HepG2 (cell line): ENCODE measurements around the gene THSD1. TPM values are rescaled to one million over a fixed set of nuclear protein-coding genes. Genes with fewer than 3 reads are reported as not detected.

Experiments
- ARHGAP35 ChIP-seq: sonication (generic); formaldehyde crosslinking; IDR thresholded peaks from 2 replicates; pipeline ENCODE4 v1.9.0; 2022; ENCODE audit warnings: mild to moderate bottlenecking, inconsistent platforms, moderate library complexity, missing genetic modification reagents, borderline replicate concordance
- BHLHE40 ChIP-seq: IDR thresholded peaks from 2 replicates; pipeline ENCODE4 v1.6.1; 2011; ENCODE audit warnings: low read length, improper control_type of control experiment
- NONO ChIP-seq, 2 experiments: fragments of 450-650 bp in 1 of 2; sonication (generic) in 1 of 2; formaldehyde crosslinking in 1 of 2; IDR thresholded peaks in 1 of 2; conservative IDR thresholded peaks in 1 of 2; 2 replicates each; pipeline versions ENCODE4 v1.6.1 to v1.8.0; 2017 to 2022; ENCODE audit warnings: mild to moderate bottlenecking in 1 of 2, missing genetic modification reagents in 1 of 2, moderate library complexity in 1 of 2
- PCBP1 ChIP-seq: fragments of 200-400 bp; formaldehyde crosslinking; IDR thresholded peaks from 2 replicates; pipeline ENCODE4 v1.6.1; 2017; ENCODE audit warnings: mild to moderate bottlenecking, low read depth, low read length, borderline replicate concordance
- RARA ChIP-seq: IDR thresholded peaks from 2 replicates; pipeline ENCODE4 v1.6.1; 2016; ENCODE audit warnings: missing genetic modification reagents, missing compliant biosample characterization
- SKI ChIP-seq: fragments of 450-650 bp; IDR thresholded peaks from one replicate; pipeline ENCODE4 v1.6.1; 2018; ENCODE audit warnings: mild to moderate bottlenecking; ENCODE audit not compliant: partially characterized antibody
- SMAD3 ChIP-seq: sonication (generic); formaldehyde crosslinking; IDR thresholded peaks from 2 replicates; pipeline ENCODE4 v1.4.0; 2020; ENCODE audit warnings: missing genetic modification reagents
- TOE1 ChIP-seq: sonication (generic); formaldehyde crosslinking; IDR thresholded peaks from 2 replicates; pipeline ENCODE4 v1.4.0; 2020; ENCODE audit warnings: mild to moderate bottlenecking, missing genetic modification reagents
- TRIM24 ChIP-seq: sonication (generic); formaldehyde crosslinking; IDR thresholded peaks from 2 replicates; pipeline ENCODE4 v1.8.0; 2022; ENCODE audit warnings: mild to moderate bottlenecking, missing genetic modification reagents
- WIZ ChIP-seq: sonication (generic); formaldehyde crosslinking; IDR thresholded peaks from 2 replicates; pipeline ENCODE4 v1.5.1; 2020; ENCODE audit warnings: mild to moderate bottlenecking, missing genetic modification reagents
- ZSCAN21 ChIP-seq: sonication (generic); formaldehyde crosslinking; IDR thresholded peaks from 2 replicates; pipeline ENCODE4 v1.8.0; 2022; ENCODE audit warnings: mild to moderate bottlenecking, missing genetic modification reagents, moderate library complexity, borderline replicate concordance
- polyA plus RNA-seq, 8 experiments: library from polyadenylated mRNA; depleted of rRNA in 3 of 8; stranded (reverse) in 7 of 8; unstranded in 1 of 8; fragments of >200 nt; fragmentation: Illumina TruSeq in 4 of 8; extraction: Trizol in 4 of 8; gene quantifications; 2 replicates each; pipeline versions ENCODE4 v1.2.1 to v1.2.3, GENCODE V29; 2011 to 2016; ENCODE audit warnings: low read depth in 4 of 8, missing spikeins in 1 of 8, mixed read lengths in 1 of 8; ENCODE audit not compliant: insufficient read depth in 1 of 8
- total RNA-seq, 5 experiments: library from RNA; depleted of rRNA; stranded (reverse); fragments of >200 nt; fragmentation: Illumina TruSeq; extraction: Trizol; gene quantifications; 2 replicates each; pipeline ENCODE4 v1.2.3, GENCODE V29; 2016; ENCODE audit warnings: low read depth in 1 of 5
- TF ChIP-seq, protein P1 (sequence below): sonication (generic); formaldehyde crosslinking; IDR thresholded peaks from 2 replicates; pipeline ENCODE4 v1.8.1; 2022; ENCODE audit warnings: low read depth, mild to moderate bottlenecking, missing genetic modification reagents
- TF ChIP-seq, protein P2 (sequence below): sonication (generic); formaldehyde crosslinking; IDR thresholded peaks from 2 replicates; pipeline ENCODE4 v1.4.0; 2020; ENCODE audit warnings: missing genetic modification reagents, borderline replicate concordance
- TF ChIP-seq, protein P3 (sequence below), 2 experiments: sonication (generic) in 1 of 2; formaldehyde crosslinking in 1 of 2; IDR thresholded peaks; 2 replicates each; pipeline versions ENCODE4 v1.6.1 to v1.9.0; 2014 to 2022; ENCODE audit warnings: antibody characterized with exemption in 1 of 2, borderline replicate concordance in 1 of 2, inconsistent platforms in 1 of 2, low read depth in 1 of 2, missing genetic modification reagents in 1 of 2
- TF ChIP-seq, protein P4 (sequence below): sonication (generic); formaldehyde crosslinking; IDR thresholded peaks from 2 replicates; pipeline ENCODE4 v1.8.0; 2022; ENCODE audit warnings: low read depth, missing genetic modification reagents
- TF ChIP-seq, protein P5 (sequence below): IDR thresholded peaks from 2 replicates; pipeline ENCODE4 v1.6.1; 2016; ENCODE audit warnings: low read depth, borderline replicate concordance

Gene THSD1
- total and polyA plus RNA-seq, 2 of the 13 experiments (the other 11 are each of a cell fraction or from before 2014, with no cell fraction given): 0.11 to 0.15 TPM

DNA sequence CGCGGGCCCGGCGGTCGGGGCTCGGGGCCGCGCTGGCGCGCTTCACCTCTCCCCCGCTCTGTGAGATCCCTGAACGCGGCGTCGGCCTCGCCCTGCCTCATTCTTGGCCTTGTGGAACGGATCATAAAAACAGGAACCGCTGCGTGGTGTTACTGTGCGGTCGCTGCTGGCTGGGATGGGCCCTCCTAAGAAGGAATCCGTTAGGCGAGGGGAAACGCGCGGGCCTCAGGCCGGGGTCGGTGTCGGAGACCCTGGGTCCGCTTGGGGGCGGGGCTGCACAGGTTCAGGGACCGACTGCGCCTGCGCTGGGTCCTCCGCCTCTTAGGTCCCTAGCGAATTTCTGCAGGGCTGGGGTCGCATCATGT, 49.7 kb upstream of the THSD1 start (continued):
- TF ChIP-seq, protein P1, sequence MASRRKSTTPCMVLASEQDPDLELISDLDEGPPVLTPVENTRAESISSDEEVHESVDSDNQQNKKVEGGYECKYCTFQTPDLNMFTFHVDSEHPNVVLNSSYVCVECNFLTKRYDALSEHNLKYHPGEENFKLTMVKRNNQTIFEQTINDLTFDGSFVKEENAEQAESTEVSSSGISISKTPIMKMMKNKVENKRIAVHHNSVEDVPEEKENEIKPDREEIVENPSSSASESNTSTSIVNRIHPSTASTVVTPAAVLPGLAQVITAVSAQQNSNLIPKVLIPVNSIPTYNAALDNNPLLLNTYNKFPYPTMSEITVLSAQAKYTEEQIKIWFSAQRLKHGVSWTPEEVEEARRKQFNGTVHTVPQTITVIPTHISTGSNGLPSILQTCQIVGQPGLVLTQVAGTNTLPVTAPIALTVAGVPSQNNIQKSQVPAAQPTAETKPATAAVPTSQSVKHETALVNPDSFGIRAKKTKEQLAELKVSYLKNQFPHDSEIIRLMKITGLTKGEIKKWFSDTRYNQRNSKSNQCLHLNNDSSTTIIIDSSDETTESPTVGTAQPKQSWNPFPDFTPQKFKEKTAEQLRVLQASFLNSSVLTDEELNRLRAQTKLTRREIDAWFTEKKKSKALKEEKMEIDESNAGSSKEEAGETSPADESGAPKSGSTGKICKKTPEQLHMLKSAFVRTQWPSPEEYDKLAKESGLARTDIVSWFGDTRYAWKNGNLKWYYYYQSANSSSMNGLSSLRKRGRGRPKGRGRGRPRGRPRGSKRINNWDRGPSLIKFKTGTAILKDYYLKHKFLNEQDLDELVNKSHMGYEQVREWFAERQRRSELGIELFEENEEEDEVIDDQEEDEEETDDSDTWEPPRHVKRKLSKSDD (CRISPR knock-in tag): no peak
- TF ChIP-seq, protein P2, sequence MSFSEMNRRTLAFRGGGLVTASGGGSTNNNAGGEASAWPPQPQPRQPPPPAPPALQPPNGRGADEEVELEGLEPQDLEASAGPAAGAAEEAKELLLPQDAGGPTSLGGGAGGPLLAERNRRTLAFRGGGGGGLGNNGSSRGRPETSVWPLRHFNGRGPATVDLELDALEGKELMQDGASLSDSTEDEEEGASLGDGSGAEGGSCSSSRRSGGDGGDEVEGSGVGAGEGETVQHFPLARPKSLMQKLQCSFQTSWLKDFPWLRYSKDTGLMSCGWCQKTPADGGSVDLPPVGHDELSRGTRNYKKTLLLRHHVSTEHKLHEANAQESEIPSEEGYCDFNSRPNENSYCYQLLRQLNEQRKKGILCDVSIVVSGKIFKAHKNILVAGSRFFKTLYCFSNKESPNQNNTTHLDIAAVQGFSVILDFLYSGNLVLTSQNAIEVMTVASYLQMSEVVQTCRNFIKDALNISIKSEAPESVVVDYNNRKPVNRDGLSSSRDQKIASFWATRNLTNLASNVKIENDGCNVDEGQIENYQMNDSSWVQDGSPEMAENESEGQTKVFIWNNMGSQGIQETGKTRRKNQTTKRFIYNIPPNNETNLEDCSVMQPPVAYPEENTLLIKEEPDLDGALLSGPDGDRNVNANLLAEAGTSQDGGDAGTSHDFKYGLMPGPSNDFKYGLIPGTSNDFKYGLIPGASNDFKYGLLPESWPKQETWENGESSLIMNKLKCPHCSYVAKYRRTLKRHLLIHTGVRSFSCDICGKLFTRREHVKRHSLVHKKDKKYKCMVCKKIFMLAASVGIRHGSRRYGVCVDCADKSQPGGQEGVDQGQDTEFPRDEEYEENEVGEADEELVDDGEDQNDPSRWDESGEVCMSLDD: peak; percentile 45; the same call in 1 of the 2 replicates
- TF ChIP-seq NONO (IDR thresholded peaks at IDR 0.05): no peak
- no peak; the same call in 1 of the 2 replicates for TF ChIP-seq NONO (CRISPR knock-in tag; conservative IDR thresholded peaks at IDR 0.05)
- no peak for TF ChIP-seq TOE1
- TF ChIP-seq RARA (CRISPR knock-in tag): no peak
- TF ChIP-seq WIZ (CRISPR knock-in tag): no peak
- no peak; the same call in 1 of the 2 replicates for TF ChIP-seq ZSCAN21
- TF ChIP-seq, protein P3, sequence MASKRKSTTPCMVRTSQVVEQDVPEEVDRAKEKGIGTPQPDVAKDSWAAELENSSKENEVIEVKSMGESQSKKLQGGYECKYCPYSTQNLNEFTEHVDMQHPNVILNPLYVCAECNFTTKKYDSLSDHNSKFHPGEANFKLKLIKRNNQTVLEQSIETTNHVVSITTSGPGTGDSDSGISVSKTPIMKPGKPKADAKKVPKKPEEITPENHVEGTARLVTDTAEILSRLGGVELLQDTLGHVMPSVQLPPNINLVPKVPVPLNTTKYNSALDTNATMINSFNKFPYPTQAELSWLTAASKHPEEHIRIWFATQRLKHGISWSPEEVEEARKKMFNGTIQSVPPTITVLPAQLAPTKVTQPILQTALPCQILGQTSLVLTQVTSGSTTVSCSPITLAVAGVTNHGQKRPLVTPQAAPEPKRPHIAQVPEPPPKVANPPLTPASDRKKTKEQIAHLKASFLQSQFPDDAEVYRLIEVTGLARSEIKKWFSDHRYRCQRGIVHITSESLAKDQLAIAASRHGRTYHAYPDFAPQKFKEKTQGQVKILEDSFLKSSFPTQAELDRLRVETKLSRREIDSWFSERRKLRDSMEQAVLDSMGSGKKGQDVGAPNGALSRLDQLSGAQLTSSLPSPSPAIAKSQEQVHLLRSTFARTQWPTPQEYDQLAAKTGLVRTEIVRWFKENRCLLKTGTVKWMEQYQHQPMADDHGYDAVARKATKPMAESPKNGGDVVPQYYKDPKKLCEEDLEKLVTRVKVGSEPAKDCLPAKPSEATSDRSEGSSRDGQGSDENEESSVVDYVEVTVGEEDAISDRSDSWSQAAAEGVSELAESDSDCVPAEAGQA (IDR thresholded peaks at IDR 0.05; ENCODE audit: low read depth): no peak
- TF ChIP-seq, protein P3 (CRISPR knock-in tag; IDR thresholded peaks at IDR 0.05; ENCODE audit: borderline replicate concordance): no peak
- TF ChIP-seq SMAD3: 0 out of 2 replicates have a peak, but pooled peaks have one; percentile 13
- TF ChIP-seq, protein P4, sequence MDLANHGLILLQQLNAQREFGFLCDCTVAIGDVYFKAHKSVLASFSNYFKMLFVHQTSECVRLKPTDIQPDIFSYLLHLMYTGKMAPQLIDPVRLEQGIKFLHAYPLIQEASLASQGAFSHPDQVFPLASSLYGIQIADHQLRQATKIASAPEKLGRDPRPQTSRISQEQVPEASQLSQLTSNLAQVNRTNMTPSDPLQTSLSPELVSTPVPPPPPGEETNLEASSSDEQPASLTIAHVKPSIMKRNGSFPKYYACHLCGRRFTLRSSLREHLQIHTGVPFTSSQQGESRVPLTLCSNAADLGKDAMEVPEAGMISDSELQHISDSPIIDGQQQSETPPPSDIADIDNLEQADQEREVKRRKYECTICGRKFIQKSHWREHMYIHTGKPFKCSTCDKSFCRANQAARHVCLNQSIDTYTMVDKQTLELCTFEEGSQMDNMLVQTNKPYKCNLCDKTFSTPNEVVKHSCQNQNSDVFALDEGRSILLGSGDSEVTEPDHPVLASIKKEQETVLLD (CRISPR knock-in tag): no peak
- no peak for TF ChIP-seq PCBP1
- no peak for TF ChIP-seq TRIM24 (CRISPR knock-in tag)
- TF ChIP-seq ARHGAP35 (CRISPR knock-in tag): no peak
- TF ChIP-seq, protein P5, sequence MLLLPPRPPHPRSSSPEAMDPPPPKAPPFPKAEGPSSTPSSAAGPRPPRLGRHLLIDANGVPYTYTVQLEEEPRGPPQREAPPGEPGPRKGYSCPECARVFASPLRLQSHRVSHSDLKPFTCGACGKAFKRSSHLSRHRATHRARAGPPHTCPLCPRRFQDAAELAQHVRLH: no peak; the same call in 1 of the 2 replicates
- TF ChIP-seq BHLHE40: no peak
- no peak for TF ChIP-seq SKI
